IMR-90 (cell line): Measurements from ENCODE around the gene KRT3. TPM values are rescaled to one million over a fixed set of nuclear protein-coding genes. Genes with fewer than 3 reads are reported as not detected.

Experiments
- ATAC-seq: fragments of 200-7000 bp; cut with Tn5 transposase; 2 replicates; pipeline ENCODE4 v1.9.1; 2020; ENCODE audit warnings: low read depth, mild to moderate bottlenecking, moderate library complexity
- BruUV-seq: library from RNA; stranded (reverse); fragments of 400-500 nt; replicated peaks from 2 replicates; lab custom pipeline; 2021; lab: Mats Ljungman, UMichigan
- CTCF ChIA-PET: fragments of 300-600 bp; formaldehyde crosslinking; extraction: SDS; loops from one replicate; lab custom pipeline; 2021; ENCODE audit warnings: antibody characterized with exemption; lab: Yijun Ruan, JAX
- POLR2A ChIA-PET: fragments of 300-600 bp; sonication (Branson Sonifier 250); formaldehyde crosslinking; loops from one replicate; lab custom pipeline; 2022; ENCODE audit warnings: antibody characterized with exemption; ENCODE audit not compliant: unreplicated experiment; lab: Charles Lee
- DNase-seq: peaks from one replicate; pipeline ENCODE4 v3.0.0; 2013
- H2AFZ ChIP-seq: replicated peaks from 2 replicates; pipeline ENCODE3; 2013; ENCODE audit warnings: low read length, mild to moderate bottlenecking; ENCODE audit not compliant: poor library complexity
- H2AK5ac ChIP-seq: 2 replicates; pipeline ENCODE4 v1.6.1; 2013; ENCODE audit warnings: low read depth, low read length, inconsistent platforms
- H2AK9ac ChIP-seq: replicated peaks from 2 replicates; pipeline ENCODE3; 2013; ENCODE audit warnings: mild to moderate bottlenecking, low read depth, low read length, moderate library complexity; ENCODE audit not compliant: poor library complexity
- H2BK120ac ChIP-seq: 2 replicates; pipeline ENCODE4 v1.6.1; 2013; ENCODE audit warnings: low read depth, low read length, inconsistent platforms
- H2BK15ac ChIP-seq: 3 replicates; pipeline ENCODE4 v1.6.1; 2013; ENCODE audit warnings: low read depth, low read length, inconsistent platforms
- H2BK20ac ChIP-seq: 2 replicates; pipeline ENCODE4 v1.6.1; 2013; ENCODE audit warnings: low read depth, mild to moderate bottlenecking, inconsistent platforms, low read length, moderate library complexity
- H2BK5ac ChIP-seq: 2 replicates; pipeline ENCODE4 v1.6.1; 2013; ENCODE audit warnings: mild to moderate bottlenecking, low read depth, low read length, inconsistent platforms; ENCODE audit not compliant: poor library complexity, severe bottlenecking
- H3K14ac ChIP-seq: replicated peaks from 2 replicates; pipeline ENCODE4 v1.6.1; 2013; ENCODE audit warnings: low read depth, low read length, inconsistent platforms
- H3K18ac ChIP-seq: 2 replicates; pipeline ENCODE4 v1.6.1; 2013; ENCODE audit warnings: low read depth, low read length, control low read depth
- H3K23ac ChIP-seq: 2 replicates; pipeline ENCODE4 v1.6.1; 2013; ENCODE audit warnings: low read depth, low read length, inconsistent platforms
- H3K27ac ChIP-seq: 2 replicates; pipeline ENCODE4 v1.5.1; 2013; ENCODE audit warnings: mild to moderate bottlenecking, control low read depth, low read length; ENCODE audit not compliant: insufficient read depth
- H3K27me3 ChIP-seq: 2 replicates; pipeline ENCODE4 v1.6.1; 2013; ENCODE audit warnings: low read length; ENCODE audit not compliant: control insufficient read depth, insufficient read depth
- H3K36me3 ChIP-seq: 2 replicates; pipeline ENCODE4 v1.6.1; 2013; ENCODE audit warnings: low read length, mixed read lengths; ENCODE audit not compliant: control insufficient read depth, insufficient read depth
- H3K4ac ChIP-seq: 2 replicates; pipeline ENCODE4 v1.6.1; 2013; ENCODE audit warnings: low read depth, low read length, inconsistent platforms
- H3K4me1 ChIP-seq: 2 replicates; pipeline ENCODE4 v1.6.1; 2013; ENCODE audit warnings: low read length, mixed read lengths; ENCODE audit not compliant: control insufficient read depth, insufficient read depth
- H3K4me2 ChIP-seq: 2 replicates; pipeline ENCODE4 v1.6.1; 2013; ENCODE audit warnings: low read depth, mild to moderate bottlenecking, control low read depth, low read length, moderate library complexity
- H3K4me3 ChIP-seq: 2 replicates; pipeline ENCODE4 v1.5.1; 2013; ENCODE audit warnings: low read depth, mild to moderate bottlenecking, control low read depth, low read length, moderate library complexity; ENCODE audit not compliant: insufficient read depth
- H3K56ac ChIP-seq: 2 replicates; pipeline ENCODE4 v1.6.1; 2013; ENCODE audit warnings: low read length, inconsistent platforms; ENCODE audit not compliant: insufficient read depth; ENCODE audit errors: extremely low read depth
- H3K79me1 ChIP-seq, 2 experiments: 2 replicates each; pipeline ENCODE4 v1.6.1; 2013; ENCODE audit warnings: low read length in 2 of 2, inconsistent platforms in 1 of 2, low read depth in 1 of 2
- H3K9ac ChIP-seq: 2 replicates; pipeline ENCODE4 v1.6.1; 2013; ENCODE audit warnings: low read depth, low read length, control low read depth
- H3K9me1 ChIP-seq: 2 replicates; pipeline ENCODE4 v1.6.1; 2013; ENCODE audit warnings: low read length, inconsistent platforms; ENCODE audit not compliant: insufficient read depth
- H3K9me3 ChIP-seq: 2 replicates; pipeline ENCODE4 v1.6.1; 2013; ENCODE audit warnings: low read length; ENCODE audit not compliant: control insufficient read depth, insufficient read depth
- H4K20me1 ChIP-seq: 2 replicates; pipeline ENCODE4 v1.6.1; 2013; ENCODE audit warnings: low read length, inconsistent platforms; ENCODE audit not compliant: insufficient read depth
- H4K5ac ChIP-seq: 2 replicates; pipeline ENCODE4 v1.6.1; 2013; ENCODE audit warnings: mild to moderate bottlenecking, low read depth, low read length, control low read depth
- H4K8ac ChIP-seq, 2 experiments: 2 replicates each; pipeline ENCODE4 v1.6.1; 2013; ENCODE audit warnings: low read depth in 2 of 2, low read length in 2 of 2, control low read depth in 1 of 2, inconsistent platforms in 1 of 2
- H4K91ac ChIP-seq: 2 replicates; pipeline ENCODE4 v1.6.1; 2013; ENCODE audit warnings: low read depth, low read length, inconsistent platforms; ENCODE audit not compliant: insufficient read depth
- BHLHE40 ChIP-seq: fragments of 150-350 bp; IDR thresholded peaks from 2 replicates; pipeline ENCODE4 v1.6.1; 2016; ENCODE audit warnings: mild to moderate bottlenecking, low read depth, low read length
- CEBPB ChIP-seq: IDR thresholded peaks from 2 replicates; pipeline ENCODE4 v1.6.1; 2012; ENCODE audit warnings: low read depth, low read length, improper control_type of control experiment
- CHD1 ChIP-seq: IDR thresholded peaks from 2 replicates; pipeline ENCODE4 v1.6.1; 2012; ENCODE audit warnings: low read depth, low read length, improper control_type of control experiment
- FOS ChIP-seq: fragments of 150-350 bp; IDR thresholded peaks from 2 replicates; pipeline ENCODE4 v1.6.1; 2016; ENCODE audit warnings: low read depth, low read length
- MAFK ChIP-seq: IDR thresholded peaks from 2 replicates; pipeline ENCODE4 v1.6.1; 2012; ENCODE audit warnings: low read depth, low read length, improper control_type of control experiment
- MAZ ChIP-seq: IDR thresholded peaks from 2 replicates; pipeline ENCODE4 v1.6.1; 2012; ENCODE audit warnings: low read depth, mild to moderate bottlenecking, low read length, improper control_type of control experiment, moderate library complexity, borderline replicate concordance
- MXI1 ChIP-seq: IDR thresholded peaks from 2 replicates; pipeline ENCODE4 v1.6.1; 2012; ENCODE audit warnings: low read depth, mild to moderate bottlenecking, low read length, moderate library complexity, borderline replicate concordance
- NFE2L2 ChIP-seq: fragments of 150-350 bp; IDR thresholded peaks from 2 replicates; pipeline ENCODE4 v1.6.1; 2016; ENCODE audit warnings: low read depth, mild to moderate bottlenecking, low read length
- POLR2A ChIP-seq: IDR thresholded peaks from 2 replicates; pipeline ENCODE4 v1.6.1; 2012; ENCODE audit warnings: mild to moderate bottlenecking, low read depth, low read length
- RAD21 ChIP-seq: IDR thresholded peaks from 2 replicates; pipeline ENCODE4 v1.6.1; 2012; ENCODE audit warnings: low read length, improper control_type of control experiment
- RCOR1 ChIP-seq: IDR thresholded peaks from 2 replicates; pipeline ENCODE4 v1.6.1; 2012; ENCODE audit warnings: mild to moderate bottlenecking, low read length, improper control_type of control experiment; ENCODE audit not compliant: insufficient replicate concordance
- RFX5 ChIP-seq: IDR thresholded peaks from 2 replicates; pipeline ENCODE4 v1.8.0; 2012; ENCODE audit warnings: low read depth, mild to moderate bottlenecking, low read length, moderate library complexity
- SMC3 ChIP-seq: fragments of 150-350 bp; IDR thresholded peaks from 2 replicates; pipeline ENCODE4 v1.6.1; 2016; ENCODE audit warnings: low read depth, mild to moderate bottlenecking, antibody characterized with exemption, low read length, moderate library complexity
- WGBS, 2 experiments: methylation state at CpG; one replicate each; pipeline versions ENCODE4 v1.1.5 to v1.1.7; 2013; ENCODE audit warnings: missing lambda C conversion rate in 2 of 2; ENCODE audit not compliant: insufficient read length in 1 of 2; ENCODE audit errors: extremely low coverage in 2 of 2; 5-methylcytosine and 5-hydroxymethylcytosine counted together
- dilution Hi-C: fragments of 300-500 bp; cut with HindIII; formaldehyde crosslinking; loops from one replicate; pipeline ENCODE4 v1.14.3; 2018; ENCODE audit warnings: low sequenced_read_pairs; ENCODE audit not compliant: unreplicated experiment
- in situ Hi-C: fragments of 300-500 bp; cut with MboI; formaldehyde crosslinking; loops from 3 replicates; pipeline ENCODE4 v1.14.3; 2019; ENCODE audit warnings: low sequenced_read_pairs, inconsistent platforms, mixed read lengths
- intact Hi-C: fragments of 100-400 bp; cut with micrococcal nuclease; formaldehyde crosslinking; loops from 2 replicates; pipeline ENCODE4 v1.10.0; 2022
- polyA plus RNA-seq, 3 experiments: library from polyadenylated mRNA; depleted of rRNA; stranded (reverse); fragments of >200 nt; gene quantifications; 2 replicates each; pipeline ENCODE4 v1.2.3, GENCODE V29; 2012; ENCODE audit warnings: low replicate concordance in 1 of 3
- total RNA-seq: library from RNA; depleted of rRNA; stranded (reverse); fragments of >200 nt; gene quantifications from 2 replicates; pipeline ENCODE4 v1.2.3, GENCODE V29; 2012
- TF ChIP-seq, protein P1 (sequence below): conservative IDR thresholded peaks from 2 replicates; pipeline ENCODE4 v1.5.1; 2012; ENCODE audit warnings: mild to moderate bottlenecking, low read depth, low read length, improper control_type of control experiment
- TF ChIP-seq, protein P2 (sequence below): fragments of 150-350 bp; IDR thresholded peaks from 2 replicates; pipeline ENCODE4 v1.6.1; 2017; ENCODE audit warnings: mild to moderate bottlenecking, antibody characterized with exemption, low read length, low read depth
- TF ChIP-seq, protein P3 (sequence below): fragments of 150-350 bp; IDR thresholded peaks from 2 replicates; pipeline ENCODE4 v1.6.1; 2016; ENCODE audit warnings: low read depth, mild to moderate bottlenecking, low read length, moderate library complexity, borderline replicate concordance

The KRT3 gene
- total and polyA plus RNA-seq, 2 of the 4 experiments (the other 2 are of a cell fraction) = not detected

DNA sequence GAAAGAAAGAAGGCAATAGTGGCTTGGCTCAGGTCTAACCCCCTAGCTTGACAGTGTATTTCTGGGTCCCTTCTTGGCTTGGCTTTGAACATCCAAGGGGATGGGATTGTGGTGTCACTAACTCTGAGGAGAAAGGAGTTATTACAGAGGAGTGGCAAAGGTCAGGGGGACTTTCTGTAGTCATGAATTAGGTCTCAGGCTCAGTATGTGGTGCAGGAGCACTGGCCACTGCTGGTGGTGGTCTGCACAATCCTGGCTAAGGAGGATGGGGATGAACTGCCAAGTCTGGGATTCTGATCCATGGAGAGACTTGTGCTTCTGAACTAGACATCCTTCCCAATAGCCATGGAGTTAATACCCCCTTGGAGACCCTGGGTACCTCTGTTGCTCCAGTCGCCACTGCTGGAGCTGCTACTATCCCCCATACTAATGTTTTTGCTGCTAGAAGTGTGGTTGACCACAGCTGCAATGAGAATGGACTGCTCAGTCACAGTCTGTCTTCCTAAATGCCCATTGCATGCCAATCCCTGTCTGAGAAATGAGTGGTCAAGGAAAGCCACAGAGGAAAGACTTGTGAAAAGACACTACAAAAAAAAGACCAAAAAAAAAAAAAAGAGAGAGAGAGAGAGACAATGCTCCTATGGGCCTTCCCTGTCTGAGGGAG is 51.3 kb downstream of the KRT3 start:
- H3K9me1 ChIP-seq = no peaks in the 10 kb centered on the region
- H3K9me3 ChIP-seq = no peaks in the 10 kb centered on the region
- no peak overlapping the region for H2BK5ac ChIP-seq
- in situ Hi-C loops = no loop called here
- H3K79me1 ChIP-seq = no peaks in the 10 kb centered on the region
- no peaks in the 10 kb centered on the region for H4K20me1 ChIP-seq
- no peak overlapping the region for H2BK15ac ChIP-seq
- no peaks in the 10 kb centered on the region for H3K4me1 ChIP-seq
- DNase-seq (no peak), ATAC-seq (no peak)
- WGBS, 2 experiments = no CpG with 5 or more reads among the region's 1 CpG
- no peak overlapping the region for H3K18ac ChIP-seq
- H2BK20ac ChIP-seq = no peak overlapping the region
- no peak overlapping the region for H3K4me2 ChIP-seq
- BruUV-seq = no TSS peak
- no peak overlapping the region for H4K8ac ChIP-seq
- no peak overlapping the region for H3K14ac ChIP-seq
- H2BK120ac ChIP-seq = no peak overlapping the region
- H4K5ac ChIP-seq = no peak overlapping the region
- intact Hi-C loops = no loop called here
- dilution Hi-C loops = no loop called here
- ChIA-PET CTCF (no interaction called here), POLR2A (no interaction called here)
- TF ChIP-seq SMC3 (no peak), FOS (no peak), RAD21 (no peak), MAFK (no peak), BHLHE40 (no peak), CEBPB (no peak), NFE2L2 (no peak), POLR2A (no peak), MAZ (no peak), MXI1 (no peak), RCOR1 (no peak), CHD1 (no peak), RFX5 (no peak)
- TF ChIP-seq, protein P1, sequence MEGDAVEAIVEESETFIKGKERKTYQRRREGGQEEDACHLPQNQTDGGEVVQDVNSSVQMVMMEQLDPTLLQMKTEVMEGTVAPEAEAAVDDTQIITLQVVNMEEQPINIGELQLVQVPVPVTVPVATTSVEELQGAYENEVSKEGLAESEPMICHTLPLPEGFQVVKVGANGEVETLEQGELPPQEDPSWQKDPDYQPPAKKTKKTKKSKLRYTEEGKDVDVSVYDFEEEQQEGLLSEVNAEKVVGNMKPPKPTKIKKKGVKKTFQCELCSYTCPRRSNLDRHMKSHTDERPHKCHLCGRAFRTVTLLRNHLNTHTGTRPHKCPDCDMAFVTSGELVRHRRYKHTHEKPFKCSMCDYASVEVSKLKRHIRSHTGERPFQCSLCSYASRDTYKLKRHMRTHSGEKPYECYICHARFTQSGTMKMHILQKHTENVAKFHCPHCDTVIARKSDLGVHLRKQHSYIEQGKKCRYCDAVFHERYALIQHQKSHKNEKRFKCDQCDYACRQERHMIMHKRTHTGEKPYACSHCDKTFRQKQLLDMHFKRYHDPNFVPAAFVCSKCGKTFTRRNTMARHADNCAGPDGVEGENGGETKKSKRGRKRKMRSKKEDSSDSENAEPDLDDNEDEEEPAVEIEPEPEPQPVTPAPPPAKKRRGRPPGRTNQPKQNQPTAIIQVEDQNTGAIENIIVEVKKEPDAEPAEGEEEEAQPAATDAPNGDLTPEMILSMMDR = no peak
- TF ChIP-seq, protein P2, sequence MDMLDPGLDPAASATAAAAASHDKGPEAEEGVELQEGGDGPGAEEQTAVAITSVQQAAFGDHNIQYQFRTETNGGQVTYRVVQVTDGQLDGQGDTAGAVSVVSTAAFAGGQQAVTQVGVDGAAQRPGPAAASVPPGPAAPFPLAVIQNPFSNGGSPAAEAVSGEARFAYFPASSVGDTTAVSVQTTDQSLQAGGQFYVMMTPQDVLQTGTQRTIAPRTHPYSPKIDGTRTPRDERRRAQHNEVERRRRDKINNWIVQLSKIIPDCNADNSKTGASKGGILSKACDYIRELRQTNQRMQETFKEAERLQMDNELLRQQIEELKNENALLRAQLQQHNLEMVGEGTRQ = no peak
- TF ChIP-seq, protein P3, sequence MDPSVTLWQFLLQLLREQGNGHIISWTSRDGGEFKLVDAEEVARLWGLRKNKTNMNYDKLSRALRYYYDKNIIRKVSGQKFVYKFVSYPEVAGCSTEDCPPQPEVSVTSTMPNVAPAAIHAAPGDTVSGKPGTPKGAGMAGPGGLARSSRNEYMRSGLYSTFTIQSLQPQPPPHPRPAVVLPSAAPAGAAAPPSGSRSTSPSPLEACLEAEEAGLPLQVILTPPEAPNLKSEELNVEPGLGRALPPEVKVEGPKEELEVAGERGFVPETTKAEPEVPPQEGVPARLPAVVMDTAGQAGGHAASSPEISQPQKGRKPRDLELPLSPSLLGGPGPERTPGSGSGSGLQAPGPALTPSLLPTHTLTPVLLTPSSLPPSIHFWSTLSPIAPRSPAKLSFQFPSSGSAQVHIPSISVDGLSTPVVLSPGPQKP = no peak
- no peak overlapping the region for H4K91ac ChIP-seq
- H3K4me3 ChIP-seq = no peak overlapping the region
- peak overlapping the region; percentile 21 for H2AFZ ChIP-seq
- H3K27ac ChIP-seq = no peak overlapping the region
- no peak overlapping the region for H3K23ac ChIP-seq
- no peak overlapping the region for H3K56ac ChIP-seq
- H2AK9ac ChIP-seq = no peak overlapping the region
- no peak overlapping the region for H3K4ac ChIP-seq
- H3K27me3 ChIP-seq = no peaks in the 10 kb centered on the region; the same call in 1 of the 2 replicates
- no peak overlapping the region for H3K9ac ChIP-seq
- H2AK5ac ChIP-seq = no peak overlapping the region
- H3K36me3 ChIP-seq = no peaks in the 10 kb centered on the region
